GM21526 (cell line): ENCODE data around the gene EIF4G1.
"Not testable (repeated sequence)": the region's sequence is repeated elsewhere in the genome, so short reads cannot be mapped to it uniquely, and the experiment has no call there.

Experiments used
- ATAC-seq: cut with Tn5 transposase; IDR thresholded peaks from one replicate; pipeline ENCODE4 v1.9.1; 2021; ENCODE audit warnings: moderate library complexity; ENCODE audit not compliant: unreplicated experiment, low FRiP score

EIF4G1 gene

DNA sequence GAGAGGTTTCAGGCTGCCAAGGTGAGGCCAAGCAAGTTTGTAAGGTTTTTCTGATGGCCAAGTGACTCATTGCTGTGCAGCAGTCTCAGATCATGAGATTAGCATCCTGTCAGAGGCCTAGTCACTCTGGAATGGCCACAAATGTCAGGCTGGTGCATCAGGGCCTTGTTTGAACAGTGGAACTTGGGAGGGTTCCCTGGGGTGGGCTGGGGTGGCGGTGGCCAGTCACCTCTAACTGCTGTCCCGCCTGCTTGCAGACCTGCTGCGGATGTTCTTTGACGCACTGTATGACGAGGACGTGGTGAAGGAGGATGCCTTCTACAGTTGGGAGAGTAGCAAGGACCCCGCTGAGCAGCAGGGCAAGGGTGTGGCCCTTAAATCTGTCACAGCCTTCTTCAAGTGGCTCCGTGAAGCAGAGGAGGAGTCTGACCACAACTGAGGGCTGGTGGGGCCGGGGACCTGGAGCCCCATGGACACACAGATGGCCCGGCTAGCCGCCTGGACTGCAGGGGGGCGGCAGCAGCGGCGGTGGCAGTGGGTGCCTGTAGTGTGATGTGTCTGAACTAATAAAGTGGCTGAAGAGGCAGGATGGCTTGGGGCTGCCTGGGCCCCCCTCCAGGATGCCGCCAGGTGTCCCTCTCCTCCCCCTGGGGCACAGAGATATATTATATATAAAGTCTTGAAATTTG, 20.2 kb downstream of the EIF4G1 start:
- ATAC-seq, result no peak

DNA sequence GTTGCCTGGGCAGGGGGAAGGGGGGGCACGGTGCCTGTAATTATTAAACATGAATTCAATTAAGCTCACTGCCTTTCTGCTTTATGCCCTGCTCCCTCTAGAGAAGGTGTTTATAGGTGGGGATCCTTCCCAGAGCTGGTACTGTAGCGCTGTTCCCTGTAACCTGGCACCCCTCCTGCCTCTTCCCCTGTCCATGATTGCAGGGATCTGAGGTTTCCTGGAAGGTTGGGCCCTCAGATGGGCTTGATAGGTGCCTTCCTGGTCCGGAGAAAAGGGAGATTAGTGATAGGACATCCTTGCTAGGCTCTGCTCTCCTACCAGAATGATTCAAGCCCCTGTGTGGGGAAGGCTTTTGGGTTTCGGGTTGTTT, 20.9 kb downstream of the EIF4G1 start:
- ATAC-seq, result no peak

GRCh38 chr3:184335661-184336546, 21.5 kb downstream of the EIF4G1 start:
- ATAC-seq, result peak; percentile 71

GRCh38 chr3:184336547-184337398, 22.4 kb downstream of the EIF4G1 start:
- no peak for ATAC-seq

DNA sequence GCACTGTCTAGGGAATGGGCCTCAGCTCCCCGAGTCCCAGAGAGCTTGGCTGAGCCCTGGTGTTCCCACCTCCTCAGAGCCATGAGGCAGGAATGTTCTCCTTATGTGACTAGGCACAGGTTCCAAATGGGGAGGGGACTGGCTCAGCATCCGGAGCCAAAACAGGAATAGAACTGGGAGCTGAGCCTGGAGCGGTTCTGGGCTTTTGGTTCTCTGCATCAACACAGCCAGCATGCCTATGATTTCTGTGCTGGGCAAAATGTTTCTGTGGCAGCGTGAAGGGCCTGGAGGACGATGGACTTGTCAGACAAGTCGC, 23.0 kb downstream of the EIF4G1 start, which contains the start of gene FAM131A:
FAM131A (plus strand) TSS at position 202 of the 316 bp plus-strand sequence; CDS start at position 233, 31 bp downstream.
- ATAC-seq, result no peak

- ATAC-seq, result no peak
These were observed 23.6 kb downstream of the EIF4G1 start for GRCh38 chr3:184337981-184338380.

DNA sequence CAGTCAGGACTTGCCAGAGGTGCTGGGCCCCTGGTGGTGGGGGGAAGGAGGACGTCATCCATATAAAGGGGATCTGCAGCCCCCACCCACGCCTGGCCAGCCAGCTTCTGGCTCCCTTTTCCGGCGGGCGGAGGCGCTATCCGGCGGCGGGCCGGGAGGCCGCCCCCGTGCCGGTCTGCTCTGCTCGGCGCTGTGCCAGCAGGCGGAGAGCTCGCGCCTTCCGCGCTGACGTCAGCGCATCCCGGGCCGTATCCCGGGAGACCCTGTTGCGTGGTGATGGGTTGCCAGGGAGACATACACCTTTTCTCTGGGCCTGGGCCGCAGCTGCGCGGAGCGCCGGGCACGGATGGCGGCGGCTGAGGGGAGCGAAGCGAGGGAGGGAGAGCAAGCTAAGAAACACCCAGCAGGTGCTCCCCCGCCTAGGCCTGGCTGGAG, 24.1 kb downstream of the EIF4G1 start:
- ATAC-seq, result no peak

- ATAC-seq, result no peak
These were observed 24.6 kb downstream of the EIF4G1 start for GRCh38 chr3:184339001-184339400.

- not testable (repeated sequence) for ATAC-seq
These were observed 25.2 kb downstream of the EIF4G1 start for GRCh38 chr3:184339451-184340135.

DNA sequence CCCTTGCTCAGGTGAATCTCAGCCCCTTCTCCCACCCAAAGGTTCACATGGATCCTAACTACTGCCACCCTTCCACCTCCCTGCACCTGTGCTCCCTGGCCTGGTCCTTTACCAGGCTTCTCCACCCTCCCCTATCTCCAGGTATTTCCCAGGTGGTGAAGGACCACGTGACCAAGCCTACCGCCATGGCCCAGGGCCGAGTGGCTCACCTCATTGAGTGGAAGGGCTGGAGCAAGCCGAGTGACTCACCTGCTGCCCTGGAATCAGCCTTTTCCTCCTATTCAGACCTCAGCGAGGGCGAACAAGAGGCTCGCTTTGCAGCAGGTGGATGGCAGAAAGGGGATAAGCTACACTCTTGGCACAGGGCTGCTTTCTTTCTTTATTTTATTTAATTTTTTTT, 27.5 kb downstream of the EIF4G1 start:
- no peak for ATAC-seq

GRCh38 chr3:184343200-184343876, 28.9 kb downstream of the EIF4G1 start:
- no peak for ATAC-seq

- ATAC-seq, result no peak
These were observed 30.3 kb downstream of the EIF4G1 start for GRCh38 chr3:184344579-184345316.

GRCh38 chr3:184345317-184346144, 31.1 kb downstream of the EIF4G1 start:
- ATAC-seq, result no peak

DNA sequence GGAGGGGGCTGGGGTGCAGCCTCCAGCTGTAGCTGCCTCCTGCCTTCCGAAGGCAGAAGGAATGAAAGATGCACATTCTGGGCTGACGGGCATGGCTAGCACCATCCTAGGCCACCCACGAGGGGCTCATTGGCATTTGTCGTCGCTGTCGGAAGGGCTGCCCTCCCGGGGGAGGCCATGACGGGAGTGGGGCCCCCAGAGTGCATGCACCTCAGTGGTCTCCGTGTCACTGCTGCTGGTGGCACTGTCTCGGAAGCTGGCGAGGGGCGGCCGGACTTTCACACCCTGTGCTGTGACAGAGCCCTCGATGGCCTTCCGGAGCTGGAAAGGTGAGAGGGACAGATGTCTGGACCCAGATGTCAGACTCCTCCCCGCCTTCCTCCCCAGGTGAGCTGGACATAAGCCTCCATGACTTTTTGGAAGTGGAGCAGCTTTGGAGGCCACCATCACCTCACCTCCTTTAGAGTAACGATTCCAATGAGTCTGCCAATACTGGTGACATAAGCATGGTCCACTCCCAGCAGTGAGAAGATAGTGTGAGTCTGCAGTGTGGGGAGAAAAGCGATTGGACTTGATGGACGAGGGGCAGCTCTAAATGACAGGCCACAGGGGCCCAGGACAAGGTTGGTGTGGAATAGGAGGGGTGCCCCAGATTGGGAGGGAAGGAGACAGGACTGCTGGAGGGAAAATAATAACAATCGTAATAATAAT, 32.2 kb downstream of the EIF4G1 start:
- no peak for ATAC-seq

DNA sequence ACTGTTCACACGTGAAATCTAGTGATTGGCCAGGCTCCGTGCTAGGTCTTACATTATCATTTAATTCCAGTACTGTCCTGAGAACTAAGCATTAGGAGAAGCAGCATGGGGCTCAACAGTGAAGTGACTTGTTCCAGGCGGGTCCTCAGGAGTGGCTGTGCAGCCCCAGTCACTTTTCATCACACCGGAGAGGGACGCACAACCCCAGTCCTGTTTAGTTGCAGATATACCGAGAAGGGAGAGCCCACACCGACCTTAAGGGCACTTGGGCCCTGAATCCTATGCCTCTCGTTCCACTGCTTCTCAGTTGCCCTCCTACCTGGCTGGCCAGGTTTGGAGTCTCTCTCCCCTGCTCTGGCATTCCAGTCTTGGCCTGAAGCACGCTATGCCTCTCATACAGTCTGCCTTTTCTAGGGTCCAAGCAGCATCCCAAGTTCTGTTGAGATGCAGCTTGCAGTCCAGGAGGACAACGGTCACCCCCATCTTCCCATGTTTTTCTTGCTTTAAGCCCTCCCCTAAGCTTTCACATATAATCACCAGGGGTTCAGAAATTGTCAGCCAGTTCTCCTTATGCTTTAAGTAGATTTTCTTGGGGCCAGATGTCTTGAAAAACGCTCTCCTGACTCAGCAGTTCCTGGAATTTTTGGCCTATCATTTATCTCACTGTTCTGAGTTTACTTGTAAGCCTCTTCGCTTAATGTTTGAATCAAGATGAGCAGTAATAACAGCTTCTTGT, 33.1 kb downstream of the EIF4G1 start:
- ATAC-seq, result no peak

DNA sequence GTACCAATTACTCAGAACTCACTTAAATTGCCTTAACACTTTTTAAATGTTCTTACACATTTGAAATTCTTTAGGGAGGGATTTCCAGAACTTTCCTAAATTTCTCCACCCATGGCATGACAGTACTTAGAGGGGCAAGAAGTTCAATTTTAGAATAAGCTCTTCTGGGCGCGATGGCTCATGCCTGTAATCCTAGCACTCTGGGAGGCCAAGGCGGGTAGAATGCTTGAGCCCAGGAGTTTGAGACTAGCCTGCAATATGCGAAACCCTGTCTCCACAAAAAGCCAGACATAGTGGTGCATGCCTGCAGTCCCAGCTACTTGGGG, 33.6 kb downstream of the EIF4G1 start:
- no peak for ATAC-seq
